Omental fat pad (tissue), 4 donors: Measurements from ENCODE around the gene HPDL. TPM values are rescaled to one million over a fixed set of nuclear protein-coding genes. Genes with fewer than 3 reads are reported as not detected.

Experiments used
- ATAC-seq: fragments of 150-250 bp; one replicate; pipeline ENCODE4 v1.9.1; 2016; ENCODE audit warnings: mild to moderate bottlenecking, moderate library complexity; ENCODE audit not compliant: low FRiP score
- DNase-seq: peaks from one replicate; pipeline ENCODE4 v3.0.0-alpha.2; 2019; ENCODE audit warnings: low spot score
- CTCF ChIP-seq, 3 donors: fragments of 450-650 bp; IDR thresholded peaks; one replicate each; pipeline ENCODE4 v1.5.1; 2016 to 2017; ENCODE audit warnings: antibody characterized with exemption in 3 of 3, mild to moderate bottlenecking in 3 of 3, moderate library complexity in 2 of 3
- total RNA-seq, 4 donors: library from RNA; depleted of rRNA; stranded (reverse); fragments of >200 nt; gene quantifications; one replicate each; pipeline ENCODE4 v1.1.0, GENCODE V29; 2016

HPDL gene
- total RNA-seq, 4 donors from 2014 or later: 2.0 TPM; not detected in 3

- no peak for TF ChIP-seq CTCF (IDR thresholded peaks at IDR 0.05)
- ATAC-seq (no peak), DNase-seq (no peak)
Measured at GRCh38 chr1:45370575-45370974, 43.9 kb downstream of the HPDL start.

GRCh38 chr1:45373573-45373972, 46.9 kb downstream of the HPDL start:
- TF ChIP-seq CTCF (IDR thresholded peaks at IDR 0.05): no peak
- ATAC-seq: no peak

GRCh38 chr1:45375104-45376090, 48.7 kb downstream of the HPDL start:
- ATAC-seq: no peak
- no peak for TF ChIP-seq CTCF (IDR thresholded peaks at IDR 0.05)

More at GRCh38 chr1:45373573-45373972, 46.9 kb downstream of the HPDL start:
- DNase-seq: no peak

GRCh38 chr1:45378184-45378583, 51.5 kb downstream of the HPDL start:
- no peak for DNase-seq
- no peak for TF ChIP-seq CTCF (IDR thresholded peaks at IDR 0.05)
- ATAC-seq: no peak

More at GRCh38 chr1:45375104-45376090, 48.7 kb downstream of the HPDL start:
- no peak for DNase-seq

Other genes starting within 250 kb of the HPDL start
- 1 to 10 TPM in 2 of 4 donors, under 1 TPM in 2; 0.48 to 1.5 (median 0.88) TPM for gene ZSWIM5, start 120.3 kb upstream of the HPDL start, total RNA-seq
- gene TOE1, start 13.3 kb downstream of the HPDL start, total RNA-seq: 10 to 100 TPM in 1 of 4 donors, 1 to 10 TPM in 3; 6.1 to 14.3 (median 7.4) TPM
- 10 to 100 TPM; 11.5 to 28.1 (median 12.8) TPM for gene MUTYH, start 13.5 kb downstream of the HPDL start, total RNA-seq
- 1 to 10 TPM; 1.4 to 4.3 (median 3.7) TPM for gene TESK2, start 164.3 kb downstream of the HPDL start, total RNA-seq
- 1 to 10 TPM in 1 of 4 donors, under 1 TPM in 3; 0.44 to 1.3 (median 0.67) TPM for gene CCDC163, start 173.2 kb downstream of the HPDL start, total RNA-seq
- 1 to 10 TPM; 1.8 to 4.4 (median 3.2) TPM for gene MMACHC, start 173.4 kb downstream of the HPDL start, total RNA-seq
- gene PRDX1, start 195.0 kb downstream of the HPDL start, total RNA-seq: 100 to 1,000 TPM; 194 to 363 (median 269) TPM
- 100 to 1,000 TPM in 1 of 4 donors, 10 to 100 TPM in 3; 76.6 to 114 (median 86.2) TPM for gene AKR1A1, start 223.9 kb downstream of the HPDL start, total RNA-seq